Lower leg skin (tissue), 4 donors: Measurements from ENCODE around the gene ERC2. TPM values are rescaled to one million over a fixed set of nuclear protein-coding genes. Genes with fewer than 3 reads are reported as not detected.
"Not testable (repeated sequence)": the region's sequence is repeated elsewhere in the genome, so short reads cannot be mapped to it uniquely, and the experiment has no call there.

ENCODE experiments used
- DNase-seq, 2 donors: peaks; one replicate each; pipeline ENCODE4 v3.0.0-alpha.2; 2019; ENCODE audit warnings: low spot score in 2 of 2
- H3K4me3 ChIP-seq: fragments of 200-600 bp; sonication (generic); 2 replicates; pipeline ENCODE4 v1.5.1; 2017; ENCODE audit warnings: mild to moderate bottlenecking, low read depth; ENCODE audit not compliant: poor library complexity, severe bottlenecking
- CTCF ChIP-seq, 3 donors: fragments of 450-650 bp; IDR thresholded peaks; one replicate each; pipeline ENCODE4 v1.5.1; 2016; ENCODE audit warnings: antibody characterized with exemption in 3 of 3, mild to moderate bottlenecking in 3 of 3, moderate library complexity in 2 of 3
- POLR2A ChIP-seq, 2 donors: fragments of 450-650 bp; IDR thresholded peaks; one replicate each; pipeline ENCODE4 v1.6.1; 2016 to 2017; ENCODE audit warnings: antibody characterized with exemption in 2 of 2, mild to moderate bottlenecking in 1 of 2, moderate library complexity in 1 of 2
- whole genome bisulfite sequencing, 2 donors: methylation state at CpG; one replicate each; pipeline ENCODE4 v1.1.5; 2018; 5-methylcytosine and 5-hydroxymethylcytosine counted together
- intact Hi-C: fragments of 100-400 bp; cut with DNase I; formaldehyde crosslinking; loops from one replicate; pipeline ENCODE4 v1.15.0; 2023; ENCODE audit warnings: low total_unique reads
- total RNA-seq, 4 donors: library from RNA; depleted of rRNA; stranded (reverse); fragments of >200 nt; gene quantifications; one replicate each; pipeline ENCODE4 v1.1.0, GENCODE V29; 2016

Gene ERC2
- total RNA-seq, result 1 to 10 TPM in 1 of 4 donors, under 1 TPM in 2, not detected in 1; 0.23 to 1.3 (median 0.42) TPM

DNA sequence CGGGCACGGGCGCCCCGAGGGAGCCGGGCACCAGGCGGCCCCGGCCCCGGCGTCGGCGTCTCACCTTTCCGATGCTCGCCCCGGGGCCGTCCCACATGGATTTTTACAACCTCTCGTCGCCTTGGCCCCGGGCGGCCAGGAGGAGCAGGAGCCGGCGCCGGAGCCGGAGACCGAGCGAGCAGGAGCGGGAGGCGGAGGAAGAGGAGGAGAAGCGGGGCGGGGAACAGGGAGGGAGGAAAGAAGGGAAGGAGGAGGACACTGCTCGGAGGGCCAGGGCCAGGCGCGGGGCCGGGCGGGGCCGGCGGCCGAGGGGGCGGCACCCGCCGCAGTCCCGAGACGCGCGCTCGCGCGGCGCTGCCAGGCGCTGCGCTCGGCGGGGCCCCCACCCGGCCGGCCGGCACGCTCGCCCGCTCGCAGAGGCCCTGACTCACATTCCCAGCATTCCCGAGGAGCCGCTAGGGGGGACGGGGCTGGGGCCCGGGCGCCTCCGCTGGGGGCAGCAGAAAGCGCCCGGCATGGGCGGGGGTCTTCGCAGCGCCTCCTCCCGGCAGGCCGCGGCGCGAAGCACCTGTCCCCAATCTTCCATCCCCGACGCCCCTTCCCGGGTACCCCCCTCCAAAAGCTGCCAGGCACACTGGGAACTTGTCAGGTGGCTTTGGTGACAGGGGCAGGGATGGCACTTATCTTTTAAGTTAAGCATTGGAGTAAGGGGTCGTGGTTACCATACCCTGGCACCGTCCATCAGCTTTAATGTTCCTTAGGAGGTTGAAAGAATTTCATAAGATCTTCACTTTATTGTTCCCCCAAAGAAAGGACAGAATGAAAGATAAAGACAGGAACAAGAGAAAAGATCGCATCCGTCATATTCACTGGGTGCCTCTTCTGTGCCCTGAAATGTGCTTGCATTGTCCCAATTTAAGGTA, at the start of gene ERC2:
Gene ERC2, minus strand, starts transcription at position 284 of the 923 bp plus-strand sequence.
- DNase-seq, result no peak
- no peak within 1 kb of the TSS for H3K4me3 ChIP-seq
- intact Hi-C loops, result no loop called here
- TF ChIP-seq CTCF (IDR thresholded peaks at IDR 0.05) (no peak), POLR2A (IDR thresholded peaks at IDR 0.05) (no peak)
- WGBS, 2 donors, result 4 to 7% methylated on average over 48 to 62 of the region's 82 CpGs

GRCh38 chr3:56502738-56503137, 34.5 kb upstream of the ERC2 start:
- DNase-seq, result no peak
- H3K4me3 ChIP-seq, result no peak overlapping the region
- intact Hi-C loops, result no loop called here
- no peak for TF ChIP-seq CTCF (IDR thresholded peaks at IDR 0.05)
- TF ChIP-seq POLR2A (IDR thresholded peaks at IDR 0.05), result no peak
- 22 to 23% methylated on average over 3 of the region's 3 CpGs for WGBS, 2 donors

DNA sequence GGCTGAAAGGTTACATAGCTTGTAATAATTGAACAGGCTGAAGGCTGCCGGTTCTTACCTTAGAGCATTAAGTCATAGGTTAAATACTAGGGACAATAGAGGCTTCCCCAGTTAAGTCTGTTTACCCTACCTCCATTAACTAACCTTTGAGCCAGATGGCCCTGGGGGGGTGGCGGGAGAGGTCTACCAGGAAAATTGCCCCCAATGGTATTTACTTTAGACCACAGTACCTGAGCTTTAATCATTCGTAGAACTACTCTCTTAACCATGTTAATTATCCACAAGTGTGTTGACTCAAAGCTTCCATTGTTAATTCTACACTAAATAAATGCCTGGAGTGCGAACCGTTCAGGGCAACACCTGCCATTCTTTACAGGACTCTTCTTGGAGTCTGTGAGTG, 28.1 kb upstream of the ERC2 start:
- DNase-seq, intact Hi-C loops, H3K4me3 ChIP-seq: not testable (repeated sequence)
- 56 to 65% methylated on average over 5 of the region's 5 CpGs for WGBS, 2 donors

GRCh38 chr3:56494679-56495322, 26.5 kb upstream of the ERC2 start:
- intact Hi-C loops, result no loop called here
- TF ChIP-seq POLR2A (IDR thresholded peaks at IDR 0.05), result no peak
- no peak for TF ChIP-seq CTCF (IDR thresholded peaks at IDR 0.05)
- H3K4me3 ChIP-seq, result no peak overlapping the region
- peak; percentile 59 to 85 for DNase-seq
- 2% methylated on average over 5 of the region's 5 CpGs for WGBS, 2 donors

GRCh38 chr3:56491566-56491965, 23.3 kb upstream of the ERC2 start:
- intact Hi-C loops, result no loop called here
- TF ChIP-seq POLR2A (IDR thresholded peaks at IDR 0.05) (no peak), CTCF (IDR thresholded peaks at IDR 0.05) (no peak)
- no peak for DNase-seq
- no peak overlapping the region for H3K4me3 ChIP-seq
- WGBS, 2 donors, result 72% methylated on average over 2 of the region's 2 CpGs
